Transverse colon (tissue), 4 donors: Measurements from ENCODE around the gene SHC4.

Source experiments
- CTCF ChIP-seq, 5 experiments: fragments of 200-600 bp in 3 of 5; fragments of 450-650 bp in 2 of 5; sonication (generic) in 3 of 5; IDR thresholded peaks; 1 replicate in 2 of 5; 2 replicates in 3 of 5; pipeline ENCODE4 v1.5.1; 2016 to 2017; ENCODE audit warnings: antibody characterized with exemption in 5 of 5, inconsistent platforms in 3 of 5, mild to moderate bottlenecking in 2 of 5, moderate library complexity in 1 of 5
- EP300 ChIP-seq: sonication (generic); formaldehyde crosslinking; IDR thresholded peaks from one replicate; pipeline ENCODE4 v1.6.1; 2017; ENCODE audit warnings: antibody characterized with exemption, low read depth
- POLR2A ChIP-seq: fragments of 450-650 bp; IDR thresholded peaks from one replicate; pipeline ENCODE4 v1.6.1; 2016; ENCODE audit warnings: antibody characterized with exemption, mild to moderate bottlenecking, moderate library complexity
- POLR2AphosphoS5 ChIP-seq, 3 donors: sonication (generic); formaldehyde crosslinking; IDR thresholded peaks; one replicate each; pipeline ENCODE4 v1.6.1; 2016; ENCODE audit warnings: antibody characterized with exemption in 3 of 3

GRCh38 chr15:48796930-48797329 lies 166.8 kb downstream of the SHC4 start:
- TF ChIP-seq CTCF (IDR thresholded peaks at IDR 0.05) (no peak), POLR2A (no peak), EP300 (no peak), POLR2AphosphoS5 (IDR thresholded peaks at IDR 0.05) (no peak)
